Inferior parietal cortex (tissue), 1 donor: ENCODE results near the gene GRIA1.

Experiments
- DNase-seq: peaks from one replicate; pipeline ENCODE4 v3.0.0-alpha.2; 2016; ENCODE audit errors: extremely low spot score

GRIA1 gene

GRCh38 chr5:153498516-153498915 is 8.0 kb downstream of the GRIA1 start:
- DNase-seq = no peak

GRCh38 chr5:153500178-153500577 is 9.7 kb downstream of the GRIA1 start:
- no peak for DNase-seq

GRCh38 chr5:153504726-153505125 is 14.3 kb downstream of the GRIA1 start:
- DNase-seq = no peak

DNA sequence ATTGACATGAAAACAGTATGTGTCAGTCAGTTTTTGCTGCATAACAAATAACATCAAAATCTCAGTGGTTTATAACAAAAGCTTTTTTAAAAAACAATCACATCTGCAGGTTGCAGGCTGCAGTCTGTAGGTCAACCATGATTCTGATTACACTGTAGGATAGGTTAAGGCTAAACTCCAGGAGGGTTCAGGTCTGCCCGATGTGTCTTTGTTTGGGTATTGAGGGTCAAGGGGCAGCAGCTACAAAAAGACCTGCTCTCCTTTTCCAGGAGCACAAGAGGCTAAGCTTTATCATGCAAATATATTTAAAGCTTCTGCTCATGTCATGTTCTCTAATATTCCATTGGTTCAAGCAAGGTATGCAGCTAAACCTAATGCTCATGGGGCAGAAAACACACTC is 18.2 kb downstream of the GRIA1 start:
- no peak for DNase-seq

DNA sequence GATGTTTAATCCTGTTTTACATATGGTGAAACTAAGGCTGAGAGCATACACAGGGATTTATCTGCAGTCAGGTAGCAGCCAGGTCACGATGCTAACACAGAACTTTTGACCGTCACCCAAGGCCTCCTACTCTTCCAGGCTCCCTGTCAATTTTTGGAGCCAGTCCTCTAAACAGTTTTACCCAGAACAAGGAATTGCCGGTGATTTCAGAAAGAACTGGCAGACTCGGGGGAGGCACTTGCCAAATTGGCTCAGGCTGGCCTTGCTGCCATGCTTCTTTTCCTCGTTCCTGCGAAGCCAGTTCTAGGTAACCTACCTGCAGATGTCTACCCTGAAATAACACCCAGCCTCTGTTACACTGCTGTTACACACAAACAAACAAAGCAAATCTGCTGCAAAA is 21.2 kb downstream of the GRIA1 start:
- DNase-seq = no peak

- peak; percentile 58 for DNase-seq
Observed at GRCh38 chr5:153513156-153513555, 22.7 kb downstream of the GRIA1 start.

GRCh38 chr5:153515301-153515700 is 24.8 kb downstream of the GRIA1 start:
- DNase-seq = no peak

DNA sequence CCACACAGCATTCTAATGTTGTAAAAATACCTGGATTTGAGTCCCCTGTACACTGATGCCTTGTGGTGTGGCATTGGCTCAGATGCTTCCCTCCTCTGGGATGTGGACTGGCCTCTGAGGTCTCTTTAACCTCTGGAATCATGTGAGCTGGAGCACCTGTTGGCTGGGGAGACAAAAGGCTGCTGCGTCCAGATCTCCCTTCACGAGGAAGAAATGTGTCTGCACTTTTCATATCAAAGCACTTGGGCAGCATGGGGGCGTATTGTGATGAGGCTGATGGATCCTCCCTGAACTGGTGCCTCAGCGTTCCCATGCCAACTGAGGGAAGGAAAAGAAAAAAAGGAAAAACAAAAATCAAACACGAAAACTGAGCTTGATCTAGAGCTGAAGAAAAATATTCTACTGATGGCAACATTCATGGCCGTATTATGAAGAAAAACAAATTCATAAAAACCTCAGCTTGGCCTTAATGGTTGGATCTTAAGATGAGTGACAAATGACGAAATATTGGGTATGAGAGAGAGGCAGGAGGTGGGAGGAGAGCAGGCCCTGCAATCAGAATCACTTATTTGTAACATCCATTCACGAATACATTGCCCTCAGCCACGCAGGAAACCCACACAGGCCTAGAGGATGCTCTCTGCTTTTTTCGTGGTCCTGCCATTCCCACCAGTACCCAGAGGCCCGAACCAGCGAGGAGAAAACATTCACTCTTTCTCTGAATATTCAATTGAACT is 26.2 kb downstream of the GRIA1 start:
- no peak for DNase-seq

GRCh38 chr5:153517241-153517611 is 26.8 kb downstream of the GRIA1 start:
- DNase-seq = no peak

- DNase-seq = no peak
Observed at GRCh38 chr5:153520137-153520536, 29.7 kb downstream of the GRIA1 start.

GRCh38 chr5:153520952-153521351 is 30.5 kb downstream of the GRIA1 start:
- no peak for DNase-seq

GRCh38 chr5:153523211-153523610 is 32.7 kb downstream of the GRIA1 start:
- no peak for DNase-seq

DNA sequence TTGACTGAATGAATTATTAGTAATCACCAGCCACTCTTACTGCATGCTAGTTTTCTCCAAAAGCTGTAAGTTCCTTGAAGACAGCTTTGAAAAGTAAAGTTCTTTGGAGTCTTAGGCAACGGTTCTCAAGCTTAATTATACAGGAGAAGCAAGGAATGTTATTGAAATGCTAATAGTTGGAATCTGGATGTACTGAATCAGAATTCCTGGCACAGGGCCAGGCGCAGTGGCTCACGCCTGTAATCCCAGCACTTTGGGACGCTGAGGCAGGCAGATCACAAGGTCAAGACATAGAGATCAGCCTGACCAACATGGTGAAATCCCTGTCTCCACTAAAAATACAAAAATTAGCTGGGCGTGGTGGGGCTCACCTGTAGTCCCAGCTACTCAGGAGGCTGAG is 33.4 kb downstream of the GRIA1 start:
- DNase-seq = no peak

- DNase-seq = no peak
Observed at GRCh38 chr5:153525536-153525935, 35.1 kb downstream of the GRIA1 start.

GRCh38 chr5:153530357-153531143 is 40.1 kb downstream of the GRIA1 start:
- no peak for DNase-seq

GRCh38 chr5:153533546-153533945 is 43.1 kb downstream of the GRIA1 start:
- DNase-seq = no peak

GRCh38 chr5:153534102-153534501 is 43.6 kb downstream of the GRIA1 start:
- no peak for DNase-seq

DNA sequence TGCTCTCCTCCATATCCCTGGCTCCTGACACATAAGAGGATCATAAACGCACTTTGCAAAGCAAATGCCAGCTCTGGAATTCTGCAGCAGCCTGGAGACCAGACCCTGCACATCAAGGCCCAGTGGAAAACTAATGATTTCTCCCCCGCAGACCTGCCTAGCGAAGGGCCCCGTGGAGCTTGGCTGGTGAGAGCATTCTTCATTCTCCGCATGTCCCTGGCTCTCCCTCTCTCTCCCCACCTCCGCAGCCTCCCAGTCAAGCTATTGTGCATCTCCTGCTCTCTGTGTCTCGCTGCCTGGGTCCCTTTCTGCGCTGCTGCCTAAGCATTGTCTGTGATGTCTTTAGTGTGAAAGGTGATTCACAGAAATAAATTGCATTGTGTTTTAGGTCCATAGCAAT is 46.7 kb downstream of the GRIA1 start:
- no peak for DNase-seq

- DNase-seq = no peak
Observed at GRCh38 chr5:153539983-153540382, 49.5 kb downstream of the GRIA1 start.

DNA sequence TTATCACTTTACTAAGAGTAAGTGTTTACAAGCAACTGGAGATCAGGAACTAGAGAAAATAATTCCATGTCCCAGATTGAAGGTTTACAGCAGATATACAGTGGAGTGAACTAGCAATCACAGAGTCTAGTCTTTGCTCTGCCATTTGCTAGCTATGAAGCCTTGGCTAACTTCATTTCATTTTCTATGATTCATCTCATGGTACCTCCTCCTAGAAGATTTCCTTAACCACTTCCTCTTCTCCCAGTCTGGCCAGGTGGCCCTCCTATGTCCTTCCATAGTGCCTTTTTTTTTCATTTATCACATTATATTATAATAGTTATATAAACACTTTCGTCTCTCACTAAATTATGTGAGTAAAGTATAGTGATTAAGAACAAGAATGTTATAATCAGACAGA is 52.1 kb downstream of the GRIA1 start:
- no peak for DNase-seq

GRCh38 chr5:153543288-153543687 is 52.8 kb downstream of the GRIA1 start:
- no peak for DNase-seq

DNA sequence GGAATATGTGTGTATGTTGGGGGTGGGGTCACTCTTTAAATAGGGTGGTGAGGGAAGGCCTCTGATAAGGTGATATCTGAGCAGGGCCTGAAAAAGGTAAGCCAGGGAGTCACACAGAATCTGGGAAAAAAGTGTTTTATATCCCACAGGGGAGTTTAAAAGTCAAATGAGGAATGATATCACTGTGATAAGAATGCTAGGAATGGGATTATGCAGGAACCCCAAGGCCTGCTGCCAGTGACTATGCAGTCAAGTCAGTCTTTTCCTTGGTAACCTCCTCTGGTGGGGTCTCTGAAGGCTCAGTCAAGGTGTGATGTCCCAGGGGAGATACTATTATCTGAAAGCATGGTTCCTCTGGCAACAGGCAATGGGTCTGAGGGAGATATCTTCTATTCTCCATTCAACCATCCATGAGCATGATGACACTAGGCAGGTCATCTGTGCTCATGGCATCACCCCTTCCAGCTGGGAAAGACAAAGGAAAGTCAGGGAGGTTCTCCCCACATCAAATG is 53.5 kb downstream of the GRIA1 start:
- DNase-seq = no peak

- no peak for DNase-seq
Observed at GRCh38 chr5:153544706-153545105, 54.2 kb downstream of the GRIA1 start.
